HepG2 (cell line): ENCODE measurements around the gene UBAC2.

Experiments
- EP300 ChIP-seq, 3 experiments: sonication (generic) in 1 of 3; formaldehyde crosslinking in 1 of 3; IDR thresholded peaks; 2 replicates each; pipeline versions ENCODE4 v1.5.1 to v1.6.1; 2011 to 2020; ENCODE audit warnings: low read depth in 2 of 3, low read length in 2 of 3, borderline replicate concordance in 1 of 3, improper control_type of control experiment in 1 of 3, mild to moderate bottlenecking in 1 of 3, missing genetic modification reagents in 1 of 3, moderate library complexity in 1 of 3
- ETV5 ChIP-seq: IDR thresholded peaks from 2 replicates; pipeline ENCODE4 v1.6.1; 2018; ENCODE audit warnings: missing biosample characterization, missing genetic modification reagents, inconsistent platforms, borderline replicate concordance
- GABPA ChIP-seq, 2 experiments: IDR thresholded peaks; 2 replicates each; pipeline ENCODE4 v1.6.1; 2011 to 2016; ENCODE audit warnings: low read depth in 2 of 2, low read length in 1 of 2, missing biosample characterization in 1 of 2, missing genetic modification characterization in 1 of 2
- KDM1A ChIP-seq: IDR thresholded peaks from 2 replicates; pipeline ENCODE4 v1.6.1; 2016; ENCODE audit warnings: missing compliant biosample characterization
- MYC ChIP-seq: sonication (generic); formaldehyde crosslinking; IDR thresholded peaks from 2 replicates; pipeline ENCODE4 v1.9.0; 2021; ENCODE audit warnings: missing genetic modification reagents, borderline replicate concordance
- NFE2L1 ChIP-seq: sonication (generic); formaldehyde crosslinking; IDR thresholded peaks from 2 replicates; pipeline ENCODE4 v1.4.0; 2020; ENCODE audit warnings: missing genetic modification reagents, mild to moderate bottlenecking, borderline replicate concordance
- NR2C2 ChIP-seq: sonication (generic); formaldehyde crosslinking; IDR thresholded peaks from 2 replicates; pipeline ENCODE4 v1.4.0; 2020; ENCODE audit warnings: missing genetic modification reagents, mild to moderate bottlenecking, moderate library complexity, borderline replicate concordance
- RNF2 ChIP-seq: fragments of 450-650 bp; conservative IDR thresholded peaks from 2 replicates; pipeline ENCODE4 v1.6.1; 2016; ENCODE audit warnings: low read depth
- ZBTB3 ChIP-seq: sonication (generic); formaldehyde crosslinking; IDR thresholded peaks from 2 replicates; pipeline ENCODE4 v1.4.0; 2020; ENCODE audit warnings: low read depth, mild to moderate bottlenecking, moderate library complexity, missing genetic modification reagents, borderline replicate concordance
- ZNF670 ChIP-seq: sonication (generic); formaldehyde crosslinking; IDR thresholded peaks from 2 replicates; pipeline ENCODE4 v1.8.0; 2022; ENCODE audit warnings: mild to moderate bottlenecking, missing genetic modification reagents, borderline replicate concordance
- ZSCAN20 ChIP-seq: sonication (generic); formaldehyde crosslinking; IDR thresholded peaks from 2 replicates; pipeline ENCODE4 v1.4.0; 2020; ENCODE audit warnings: missing genetic modification reagents, mild to moderate bottlenecking, borderline replicate concordance
- TF ChIP-seq, protein P1 (sequence below): sonication (generic); formaldehyde crosslinking; IDR thresholded peaks from 2 replicates; pipeline ENCODE4 v1.4.0; 2020; ENCODE audit warnings: missing genetic modification reagents, mild to moderate bottlenecking, borderline replicate concordance
- TF ChIP-seq, protein P2 (sequence below): sonication (generic); formaldehyde crosslinking; IDR thresholded peaks from 2 replicates; pipeline ENCODE4 v1.4.0; 2020; ENCODE audit warnings: missing genetic modification reagents, mild to moderate bottlenecking, borderline replicate concordance
- TF ChIP-seq, protein P3 (sequence below): fragments of 450-650 bp; IDR thresholded peaks from 2 replicates; pipeline ENCODE4 v1.6.1; 2017; ENCODE audit warnings: mild to moderate bottlenecking

DNA sequence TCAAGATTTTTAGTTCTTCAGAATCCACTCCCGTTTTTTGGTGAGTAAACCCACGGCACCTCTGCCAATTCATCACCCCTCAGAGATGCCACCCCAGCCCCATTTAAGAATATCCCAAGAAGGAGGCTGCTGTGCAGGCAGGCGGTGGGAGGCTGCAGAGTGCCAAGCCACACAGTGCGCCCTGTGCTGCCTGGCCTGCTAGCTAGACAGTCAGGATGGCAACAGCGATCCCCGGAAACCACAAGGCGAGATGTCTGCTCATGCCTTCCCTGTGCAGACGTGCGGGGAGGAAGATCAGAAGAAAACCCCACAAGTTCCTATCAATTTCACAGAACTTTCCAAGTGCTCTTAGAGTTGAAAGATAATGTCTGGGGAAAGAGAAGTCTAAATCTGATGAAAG lies 171.3 kb downstream of the UBAC2 start:
- TF ChIP-seq MYC (no peak), ZNF670 (CRISPR knock-in tag) (no peak), ZSCAN20 (no peak), RNF2 (no peak), NFE2L1 (CRISPR knock-in tag) (no peak), ETV5 (CRISPR knock-in tag) (no peak), ZBTB3 (CRISPR knock-in tag) (no peak), GABPA (IDR thresholded peaks at IDR 0.05; ENCODE audit: low read depth, low read length) (no peak), GABPA (CRISPR knock-in tag; IDR thresholded peaks at IDR 0.05; ENCODE audit: low read depth) (no peak), EP300 (IDR thresholded peaks at IDR 0.05; ENCODE audit: low read depth in 2 of 2, low read length in 2 of 2) (no peak), EP300 (CRISPR knock-in tag; IDR thresholded peaks at IDR 0.05; ENCODE audit: borderline replicate concordance) (no peak), KDM1A (CRISPR knock-in tag) (no peak), NR2C2 (CRISPR knock-in tag) (no peak)
- TF ChIP-seq, protein P1, sequence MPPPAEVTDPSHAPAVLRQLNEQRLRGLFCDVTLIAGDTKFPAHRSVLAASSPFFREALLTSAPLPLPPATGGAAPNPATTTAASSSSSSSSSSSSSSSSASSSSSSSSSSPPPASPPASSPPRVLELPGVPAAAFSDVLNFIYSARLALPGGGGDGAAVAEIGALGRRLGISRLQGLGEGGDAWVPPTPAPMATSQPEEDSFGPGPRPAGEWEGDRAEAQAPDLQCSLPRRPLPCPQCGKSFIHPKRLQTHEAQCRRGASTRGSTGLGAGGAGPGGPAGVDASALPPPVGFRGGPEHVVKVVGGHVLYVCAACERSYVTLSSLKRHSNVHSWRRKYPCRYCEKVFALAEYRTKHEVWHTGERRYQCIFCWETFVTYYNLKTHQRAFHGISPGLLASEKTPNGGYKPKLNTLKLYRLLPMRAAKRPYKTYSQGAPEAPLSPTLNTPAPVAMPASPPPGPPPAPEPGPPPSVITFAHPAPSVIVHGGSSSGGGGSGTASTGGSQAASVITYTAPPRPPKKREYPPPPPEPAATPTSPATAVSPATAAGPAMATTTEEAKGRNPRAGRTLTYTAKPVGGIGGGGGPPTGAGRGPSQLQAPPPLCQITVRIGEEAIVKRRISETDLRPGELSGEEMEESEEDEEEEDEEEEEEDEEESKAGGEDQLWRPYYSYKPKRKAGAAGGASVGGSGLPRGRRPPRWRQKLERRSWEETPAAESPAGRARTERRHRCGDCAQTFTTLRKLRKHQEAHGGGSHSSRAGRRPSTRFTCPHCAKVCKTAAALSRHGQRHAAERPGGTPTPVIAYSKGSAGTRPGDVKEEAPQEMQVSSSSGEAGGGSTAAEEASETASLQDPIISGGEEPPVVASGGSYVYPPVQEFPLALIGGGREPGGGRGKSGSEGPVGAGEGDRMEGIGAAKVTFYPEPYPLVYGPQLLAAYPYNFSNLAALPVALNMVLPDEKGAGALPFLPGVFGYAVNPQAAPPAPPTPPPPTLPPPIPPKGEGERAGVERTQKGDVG (CRISPR knock-in tag) = no peak
- TF ChIP-seq, protein P2, sequence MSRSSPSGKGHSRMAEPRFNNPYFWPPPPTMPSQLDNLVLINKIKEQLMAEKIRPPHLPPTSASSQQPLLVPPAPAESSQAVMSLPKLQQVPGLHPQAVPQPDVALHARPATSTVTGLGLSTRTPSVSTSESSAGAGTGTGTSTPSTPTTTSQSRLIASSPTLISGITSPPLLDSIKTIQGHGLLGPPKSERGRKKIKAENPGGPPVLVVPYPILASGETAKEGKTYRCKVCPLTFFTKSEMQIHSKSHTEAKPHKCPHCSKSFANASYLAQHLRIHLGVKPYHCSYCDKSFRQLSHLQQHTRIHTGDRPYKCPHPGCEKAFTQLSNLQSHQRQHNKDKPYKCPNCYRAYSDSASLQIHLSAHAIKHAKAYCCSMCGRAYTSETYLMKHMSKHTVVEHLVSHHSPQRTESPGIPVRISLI = no peak
- TF ChIP-seq, protein P3, sequence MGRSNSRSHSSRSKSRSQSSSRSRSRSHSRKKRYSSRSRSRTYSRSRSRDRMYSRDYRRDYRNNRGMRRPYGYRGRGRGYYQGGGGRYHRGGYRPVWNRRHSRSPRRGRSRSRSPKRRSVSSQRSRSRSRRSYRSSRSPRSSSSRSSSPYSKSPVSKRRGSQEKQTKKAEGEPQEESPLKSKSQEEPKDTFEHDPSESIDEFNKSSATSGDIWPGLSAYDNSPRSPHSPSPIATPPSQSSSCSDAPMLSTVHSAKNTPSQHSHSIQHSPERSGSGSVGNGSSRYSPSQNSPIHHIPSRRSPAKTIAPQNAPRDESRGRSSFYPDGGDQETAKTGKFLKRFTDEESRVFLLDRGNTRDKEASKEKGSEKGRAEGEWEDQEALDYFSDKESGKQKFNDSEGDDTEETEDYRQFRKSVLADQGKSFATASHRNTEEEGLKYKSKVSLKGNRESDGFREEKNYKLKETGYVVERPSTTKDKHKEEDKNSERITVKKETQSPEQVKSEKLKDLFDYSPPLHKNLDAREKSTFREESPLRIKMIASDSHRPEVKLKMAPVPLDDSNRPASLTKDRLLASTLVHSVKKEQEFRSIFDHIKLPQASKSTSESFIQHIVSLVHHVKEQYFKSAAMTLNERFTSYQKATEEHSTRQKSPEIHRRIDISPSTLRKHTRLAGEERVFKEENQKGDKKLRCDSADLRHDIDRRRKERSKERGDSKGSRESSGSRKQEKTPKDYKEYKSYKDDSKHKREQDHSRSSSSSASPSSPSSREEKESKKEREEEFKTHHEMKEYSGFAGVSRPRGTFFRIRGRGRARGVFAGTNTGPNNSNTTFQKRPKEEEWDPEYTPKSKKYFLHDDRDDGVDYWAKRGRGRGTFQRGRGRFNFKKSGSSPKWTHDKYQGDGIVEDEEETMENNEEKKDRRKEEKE = no peak
